Astrocyte of the spinal cord (primary cell): ENCODE data around the gene SOX5.

Source experiments
- DNase-seq: peaks from one replicate; pipeline ENCODE4 v3.0.0; 2011; ENCODE audit warnings: low read depth, low spot score
- H3K4me3 ChIP-seq: 2 replicates; pipeline ENCODE4 v1.5.1; 2011; ENCODE audit warnings: low read depth, mild to moderate bottlenecking, low read length, moderate library complexity
- CTCF ChIP-seq: IDR thresholded peaks from 2 replicates; pipeline ENCODE4 v1.5.1; 2012; ENCODE audit warnings: low read depth, mild to moderate bottlenecking, low read length, inconsistent platforms
- in situ Hi-C: cut with HindIII; loops from 2 replicates; pipeline ENCODE4 v1.10.0; 2017; ENCODE audit warnings: low sequenced_read_pairs

SOX5 gene

GRCh38 chr12:23555825-23556207 lies 393.7 kb downstream of the SOX5 start:
- no peak for TF ChIP-seq CTCF
- in situ Hi-C loops = no loop called here
- no peak overlapping the region for H3K4me3 ChIP-seq

GRCh38 chr12:23555180-23555824 lies 394.2 kb downstream of the SOX5 start:
- no peak overlapping the region for H3K4me3 ChIP-seq
- no peak for DNase-seq
- no peak for TF ChIP-seq CTCF
- in situ Hi-C loops = no loop called here

More at GRCh38 chr12:23555825-23556207, 393.7 kb downstream of the SOX5 start:
- no peak for DNase-seq

GRCh38 chr12:23552417-23552816 lies 397.1 kb downstream of the SOX5 start:
- no peak overlapping the region for H3K4me3 ChIP-seq
- no peak for DNase-seq
- in situ Hi-C loops = no loop called here
- no peak for TF ChIP-seq CTCF

GRCh38 chr12:23550753-23551152 lies 398.7 kb downstream of the SOX5 start:
- TF ChIP-seq CTCF = no peak
- DNase-seq = no peak
- no peak overlapping the region for H3K4me3 ChIP-seq
- in situ Hi-C loops = no loop called here

- H3K4me3 ChIP-seq = no peak overlapping the region
- in situ Hi-C loops = no loop called here
- TF ChIP-seq CTCF = no peak
- no peak for DNase-seq
Measured at GRCh38 chr12:23548742-23549141, 400.7 kb downstream of the SOX5 start.

- H3K4me3 ChIP-seq = no peak overlapping the region
- in situ Hi-C loops = no loop called here
- no peak for TF ChIP-seq CTCF
- DNase-seq = no peak
Measured at GRCh38 chr12:23546756-23547155, 402.7 kb downstream of the SOX5 start.
